CD4-positive, alpha-beta T cell treated with Interleukin-1 beta for 1 hour (primary cell): Measurements from ENCODE around the gene MAP2K1.

Experiments used
- DNase-seq, 2 donors: peaks; one replicate each; pipeline ENCODE4 v3.0.0-alpha.2; 2020 to 2022

The MAP2K1 gene

DNA sequence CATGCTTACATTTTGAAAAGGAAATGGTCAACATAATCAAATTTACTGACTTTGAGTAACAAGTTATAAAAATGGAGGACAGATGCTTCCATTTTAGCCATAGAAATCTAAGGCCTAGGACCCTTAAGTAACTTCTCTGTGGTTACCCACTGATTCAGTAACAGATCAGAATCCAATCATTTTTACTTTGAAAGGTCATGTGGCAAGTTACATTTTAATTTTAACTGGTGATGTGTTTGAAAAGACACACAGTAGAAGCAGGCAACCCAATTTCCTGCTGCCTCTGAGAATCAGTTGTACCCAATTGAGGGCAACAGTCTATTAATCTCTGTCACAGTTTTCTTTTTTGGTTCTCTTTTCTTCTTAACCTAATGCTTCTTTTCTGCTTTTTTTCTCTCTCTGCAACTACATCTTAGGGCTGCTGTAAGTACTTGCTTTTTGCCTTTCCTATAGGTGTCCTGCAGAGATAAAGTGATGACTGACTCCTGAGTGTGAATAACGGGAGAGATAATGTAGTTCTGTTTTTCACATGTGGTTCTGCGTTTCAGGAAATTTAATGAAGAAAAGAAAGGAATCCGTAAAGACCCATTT lies 121.7 kb downstream of the MAP2K1 start:
- DNase-seq, result no peak

DNA sequence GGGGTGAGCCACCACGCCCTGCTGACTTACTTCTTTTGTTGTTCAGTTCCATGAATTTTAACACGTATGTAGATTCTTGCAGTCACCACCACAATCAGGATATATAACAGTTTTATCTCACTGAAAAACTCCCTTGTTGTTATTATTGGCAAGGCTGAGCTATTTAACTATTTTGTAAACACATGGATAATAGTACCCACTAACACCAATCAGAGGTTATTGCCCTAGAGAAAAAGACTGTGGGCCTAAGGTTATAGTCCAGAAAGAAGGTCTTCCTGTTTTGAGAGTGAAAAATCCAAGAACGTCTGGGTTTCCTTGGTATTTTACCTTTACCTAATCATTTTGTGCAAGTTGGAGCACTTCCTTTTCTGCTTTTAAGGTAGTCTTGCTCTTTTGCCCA lies 127.9 kb downstream of the MAP2K1 start:
- no peak for DNase-seq

DNA sequence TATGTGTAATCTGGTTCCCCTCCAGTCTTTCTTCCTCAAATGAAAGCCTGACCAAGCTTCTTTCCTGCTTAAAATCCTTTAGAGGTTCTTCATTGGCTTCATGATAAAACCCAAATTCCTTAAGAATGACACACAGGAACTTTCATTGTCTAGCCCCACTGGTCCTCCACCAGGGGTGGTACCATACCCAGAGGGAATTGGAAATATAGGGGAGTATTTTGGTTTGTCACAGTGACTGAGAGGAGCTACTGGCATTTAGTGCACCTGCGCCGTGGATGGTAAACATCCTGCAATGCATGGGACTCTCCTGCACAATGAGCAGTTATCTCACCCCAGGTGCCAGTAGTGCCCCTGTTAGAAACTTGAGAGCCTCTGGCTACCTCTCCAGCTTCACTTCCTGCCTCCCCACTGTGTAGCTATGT lies 129.2 kb downstream of the MAP2K1 start:
- no peak for DNase-seq

DNA sequence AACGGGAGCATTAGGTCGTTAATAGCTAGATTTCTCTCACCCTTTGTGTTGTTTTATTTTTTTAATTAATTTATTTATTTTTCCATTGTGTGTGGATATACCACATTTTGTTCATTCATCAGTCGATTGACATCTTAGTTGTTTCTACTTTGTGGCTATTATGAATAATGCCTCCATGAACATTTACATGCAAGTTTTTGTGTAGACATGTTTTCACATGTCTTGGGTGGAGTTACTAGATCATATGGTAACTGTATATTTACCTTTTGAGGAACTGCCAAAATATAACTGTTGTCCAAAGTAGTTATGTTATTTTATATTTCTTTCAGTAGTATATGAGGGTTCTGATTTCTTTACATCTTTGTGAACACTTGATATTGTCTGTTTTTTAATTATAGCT lies 137.2 kb downstream of the MAP2K1 start:
- DNase-seq, result no peak

DNA sequence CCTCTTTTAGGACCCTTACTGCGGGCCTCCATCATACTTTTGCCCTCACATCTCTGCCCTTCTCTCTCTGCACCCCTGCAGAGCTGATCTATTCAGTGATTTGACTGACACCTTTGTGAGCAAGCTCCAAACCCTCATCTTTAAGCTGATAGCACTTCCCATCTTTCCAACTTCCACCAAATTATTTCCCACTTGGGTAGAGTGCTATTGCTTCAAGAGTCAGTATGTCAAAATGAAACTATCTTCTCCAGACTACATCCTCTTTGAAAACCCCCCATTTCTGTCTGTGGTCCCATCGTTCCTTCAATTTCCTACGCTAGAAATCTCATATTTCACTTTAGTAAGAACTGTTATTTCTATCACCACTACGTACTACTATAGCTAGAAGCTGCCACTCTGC lies 138.1 kb downstream of the MAP2K1 start:
- DNase-seq, result no peak

DNA sequence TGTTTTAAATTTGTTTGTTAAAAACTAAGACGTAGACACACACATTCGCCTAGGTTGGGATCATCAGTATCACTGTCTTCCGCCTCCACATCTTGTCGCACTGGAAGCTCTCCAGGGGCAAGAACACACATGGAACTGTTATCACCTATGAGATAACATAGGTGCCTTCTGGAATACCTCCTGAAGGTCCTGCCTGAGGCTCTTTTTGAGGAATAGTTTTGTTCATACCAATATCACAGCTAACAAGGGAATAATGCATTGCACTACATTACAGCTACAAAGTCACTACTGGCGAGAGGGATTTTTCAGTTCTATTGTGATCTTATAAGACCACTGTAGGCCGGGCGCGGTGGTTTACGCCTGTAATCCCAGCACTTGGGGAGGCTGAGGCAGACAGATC lies 148.3 kb downstream of the MAP2K1 start:
- no peak for DNase-seq
